NCI-H748 treated with DMSO at 0.1 percent for 48 hours (cell line): ENCODE data around the gene PNMA8B.

ENCODE experiments used
- DNase-seq: peaks from one replicate; lab custom pipeline; 2025; lab: John Stamatoyannopoulos, UW

Gene PNMA8B

GRCh38 chr19:46452186-46452585 lies 43.5 kb downstream of the PNMA8B start:
- no peak for DNase-seq

GRCh38 chr19:46451352-46451751 lies 44.3 kb downstream of the PNMA8B start:
- no peak for DNase-seq

GRCh38 chr19:46450737-46451136 lies 44.9 kb downstream of the PNMA8B start:
- DNase-seq, result no peak

GRCh38 chr19:46449228-46449627 lies 46.4 kb downstream of the PNMA8B start:
- DNase-seq, result peak; percentile 27

GRCh38 chr19:46448601-46449000 lies 47.1 kb downstream of the PNMA8B start:
- DNase-seq, result no peak

- no peak for DNase-seq
These were observed 47.8 kb downstream of the PNMA8B start for GRCh38 chr19:46447824-46448223.

GRCh38 chr19:46447006-46447405 lies 48.7 kb downstream of the PNMA8B start:
- no peak for DNase-seq

- DNase-seq, result no peak
These were observed 49.6 kb downstream of the PNMA8B start for GRCh38 chr19:46446021-46446420.

- DNase-seq, result no peak
These were observed 52.7 kb downstream of the PNMA8B start for GRCh38 chr19:46442808-46443450.

- no peak for DNase-seq
These were observed 53.8 kb downstream of the PNMA8B start for GRCh38 chr19:46441866-46442265.
